SK-N-SH (cell line): ENCODE results near the gene PDIA5. TPM values are rescaled to one million over a fixed set of nuclear protein-coding genes. Genes with fewer than 3 reads are reported as not detected.

Source experiments
- CTCF ChIA-PET: fragments of 300-600, 350-600 bp; formaldehyde crosslinking; extraction: SDS; loops from one replicate; lab custom pipeline; 2021; lab: Yijun Ruan, JAX
- POLR2A ChIA-PET: fragments of 350-600 bp; sonication (Branson Sonifier 250); formaldehyde crosslinking; extraction: SDS; loops from one replicate; lab custom pipeline; 2020; ENCODE audit warnings: antibody characterized with exemption, inconsistent platforms; lab: Yijun Ruan, JAX
- DNase-seq: peaks from one replicate; pipeline ENCODE4 v3.0.0; 2012
- H2AFZ ChIP-seq: fragments of 200-600 bp; sonication (generic); 2 replicates; pipeline ENCODE4 v1.8.1; 2016; ENCODE audit warnings: antibody characterized with exemption, mild to moderate bottlenecking, low read depth
- H3F3A ChIP-seq: fragments of 200-600 bp; sonication (generic); replicated peaks from 2 replicates; pipeline ENCODE3; 2016; ENCODE audit warnings: antibody characterized with exemption, mild to moderate bottlenecking; ENCODE audit not compliant: insufficient read depth
- H3K27ac ChIP-seq, 2 experiments: fragments of 200-500 bp in 1 of 2; fragments of 200-600 bp in 1 of 2; sonication (Bioruptor generic) in 1 of 2; sonication (generic), shearing (Covaris generic) in 1 of 2; 2 replicates each; pipeline versions ENCODE4 v1.5.1 to v1.6.1; 2014 to 2016; ENCODE audit warnings: low read depth in 2 of 2, inconsistent platforms in 1 of 2, low read length in 1 of 2, mild to moderate bottlenecking in 1 of 2, mixed read lengths in 1 of 2
- H3K27me3 ChIP-seq: fragments of 200-600 bp; sonication (generic), shearing (Covaris generic); 2 replicates; pipeline ENCODE4 v1.6.1; 2016; ENCODE audit warnings: mixed run types; ENCODE audit not compliant: insufficient read depth
- H3K36me3 ChIP-seq, 2 experiments: fragments of 200-500 bp in 1 of 2; fragments of 200-600 bp in 1 of 2; sonication (Bioruptor generic) in 1 of 2; sonication (generic) in 1 of 2; replicated peaks in 1 of 2; 2 replicates each; pipeline versions ENCODE3 to v1.5.1; 2014 to 2016; ENCODE audit warnings: low read length in 1 of 2, mild to moderate bottlenecking in 1 of 2; ENCODE audit not compliant: insufficient read depth in 2 of 2, control insufficient read depth in 1 of 2
- H3K4me1 ChIP-seq, 2 experiments: fragments of 200-500 bp in 1 of 2; fragments of 200-600 bp in 1 of 2; sonication (Bioruptor generic) in 1 of 2; sonication (generic), shearing (Covaris generic) in 1 of 2; 2 replicates each; pipeline versions ENCODE4 v1.5.1 to v1.6.1; 2014 to 2016; ENCODE audit warnings: low read depth in 1 of 2, low read length in 1 of 2, mixed run types in 1 of 2; ENCODE audit not compliant: insufficient read depth in 2 of 2, control insufficient read depth in 1 of 2
- H3K4me2 ChIP-seq: fragments of 200-600 bp; sonication (generic), shearing (Covaris generic); 2 replicates; pipeline ENCODE4 v1.6.1; 2017; ENCODE audit warnings: mixed run types
- H3K4me3 ChIP-seq, 2 experiments: fragments of 200-500 bp in 1 of 2; fragments of 200-600 bp in 1 of 2; sonication (Bioruptor generic) in 1 of 2; sonication (generic), shearing (Covaris generic) in 1 of 2; 2 replicates each; pipeline versions ENCODE4 v1.5.1 to v1.8.1; 2014 to 2016; ENCODE audit warnings: low read depth in 2 of 2, inconsistent platforms in 1 of 2, low read length in 1 of 2, mild to moderate bottlenecking in 1 of 2, mixed read lengths in 1 of 2, moderate library complexity in 1 of 2
- H3K79me2 ChIP-seq: fragments of 200-600 bp; sonication (generic); 2 replicates; pipeline ENCODE4 v1.8.1; 2017; ENCODE audit warnings: mild to moderate bottlenecking; ENCODE audit not compliant: insufficient read depth
- H3K9ac ChIP-seq: fragments of 200-600 bp; sonication (generic); 2 replicates; pipeline ENCODE4 v1.6.1; 2017; ENCODE audit warnings: mixed run types
- H3K9me2 ChIP-seq: fragments of 200-600 bp; sonication (generic); 2 replicates; pipeline ENCODE4 v1.6.1; 2017; ENCODE audit warnings: mixed run types
- H3K9me3 ChIP-seq: fragments of 200-600 bp; sonication (generic); 2 replicates; pipeline ENCODE4 v1.6.1; 2017; ENCODE audit warnings: mixed run types, mild to moderate bottlenecking, moderate library complexity
- H4K20me1 ChIP-seq: fragments of 200-600 bp; sonication (generic); 2 replicates; pipeline ENCODE4 v1.6.1; 2017; ENCODE audit warnings: mild to moderate bottlenecking, mixed run types; ENCODE audit not compliant: insufficient read depth
- CTCF ChIP-seq: fragments of 200-600 bp; sonication (generic); IDR thresholded peaks from 2 replicates; pipeline ENCODE4 v1.6.1; 2017; ENCODE audit warnings: antibody characterized with exemption, mild to moderate bottlenecking, moderate library complexity
- ELF1 ChIP-seq: IDR thresholded peaks from 2 replicates; pipeline ENCODE4 v1.4.0; 2012
- FOXM1 ChIP-seq: IDR thresholded peaks from 2 replicates; pipeline ENCODE4 v1.4.0; 2012; ENCODE audit warnings: low read depth, mild to moderate bottlenecking
- GABPA ChIP-seq: IDR thresholded peaks from 2 replicates; pipeline ENCODE4 v1.4.0; 2012; ENCODE audit warnings: low read depth, mild to moderate bottlenecking
- NFIC ChIP-seq: IDR thresholded peaks from 2 replicates; pipeline ENCODE4 v1.4.0; 2012; ENCODE audit warnings: borderline replicate concordance
- RCOR1 ChIP-seq: fragments of 150-350 bp; IDR thresholded peaks from 2 replicates; pipeline ENCODE4 v1.6.1; 2017; ENCODE audit warnings: antibody characterized with exemption, low read length
- REST ChIP-seq: IDR thresholded peaks from 2 replicates; pipeline ENCODE4 v1.6.1; 2012; ENCODE audit warnings: mild to moderate bottlenecking, low read depth, low read length, moderate library complexity
- RXRA ChIP-seq: IDR thresholded peaks from 2 replicates; pipeline ENCODE4 v1.4.0; 2012; ENCODE audit warnings: low read depth, mild to moderate bottlenecking, borderline replicate concordance
- TEAD4 ChIP-seq: IDR thresholded peaks from 2 replicates; pipeline ENCODE4 v1.4.0; 2012; ENCODE audit warnings: mild to moderate bottlenecking, borderline replicate concordance; ENCODE audit not compliant: insufficient read depth
- USF1 ChIP-seq: IDR thresholded peaks from 2 replicates; pipeline ENCODE4 v1.4.0; 2012; ENCODE audit warnings: low read depth, borderline replicate concordance
- YY1 ChIP-seq: IDR thresholded peaks from 2 replicates; pipeline ENCODE4 v1.4.0; 2012; ENCODE audit warnings: low read depth, mild to moderate bottlenecking
- ZBTB33 ChIP-seq: IDR thresholded peaks from 2 replicates; pipeline ENCODE4 v1.4.0; 2012; ENCODE audit warnings: low read depth, borderline replicate concordance
- WGBS: methylation state at CpG from one replicate; pipeline ENCODE4 v1.1.6; 2017; ENCODE audit warnings: low lambda C conversion rate; 5-methylcytosine and 5-hydroxymethylcytosine counted together
- polyA plus RNA-seq, 3 experiments: library from polyadenylated mRNA; depleted of rRNA; stranded (reverse); fragments of >200 nt; gene quantifications; 2 replicates each; pipeline ENCODE4 v1.2.3, GENCODE V29; 2012
- TF ChIP-seq, protein P1 (sequence below): fragments of 150-350 bp; IDR thresholded peaks from 2 replicates; pipeline ENCODE4 v1.6.1; 2017; ENCODE audit warnings: antibody characterized with exemption, low read length, low read depth, borderline replicate concordance

PDIA5 gene
- polyA plus RNA-seq, 1 of the 3 experiments (the other 2 are of a cell fraction): 28.6 TPM

- CTCF ChIA-PET: no interaction called here
- Histone ChIP-seq H3K27me3 (peaks cover 12% of the 10 kb centered on the region; the same call in 1 of the 2 replicates), H3F3A (no peaks in the 10 kb centered on the region)
Measured at GRCh38 chr3:123034120-123034519, 32.7 kb upstream of the PDIA5 start.

More at GRCh38 chr3:123034120-123034519, 32.7 kb upstream of the PDIA5 start:
- POLR2A ChIA-PET: no interaction called here
- TF ChIP-seq, protein P1, sequence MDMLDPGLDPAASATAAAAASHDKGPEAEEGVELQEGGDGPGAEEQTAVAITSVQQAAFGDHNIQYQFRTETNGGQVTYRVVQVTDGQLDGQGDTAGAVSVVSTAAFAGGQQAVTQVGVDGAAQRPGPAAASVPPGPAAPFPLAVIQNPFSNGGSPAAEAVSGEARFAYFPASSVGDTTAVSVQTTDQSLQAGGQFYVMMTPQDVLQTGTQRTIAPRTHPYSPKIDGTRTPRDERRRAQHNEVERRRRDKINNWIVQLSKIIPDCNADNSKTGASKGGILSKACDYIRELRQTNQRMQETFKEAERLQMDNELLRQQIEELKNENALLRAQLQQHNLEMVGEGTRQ: no peak
- no peak for TF ChIP-seq RCOR1
- no peak for TF ChIP-seq YY1
- no peak for TF ChIP-seq GABPA
- TF ChIP-seq NFIC: no peak
- TF ChIP-seq REST: no peak
- TF ChIP-seq CTCF: no peak
- no peak for TF ChIP-seq FOXM1
- no peak for TF ChIP-seq RXRA
- no peak for TF ChIP-seq ELF1
- no peak for TF ChIP-seq USF1
- TF ChIP-seq TEAD4: no peak
- TF ChIP-seq ZBTB33: no peak
- no peak overlapping the region for H3K4me2 ChIP-seq
- peaks cover 0 to 6% of the 10 kb centered on the region in 2 experiments; a peak in 1 of 4 replicates for H3K4me1 ChIP-seq
- H2AFZ ChIP-seq: no peak overlapping the region
- H3K9me2 ChIP-seq: no peaks in the 10 kb centered on the region
- WGBS: 74% methylated on average over 5 of the region's 5 CpGs
- no peaks in the 10 kb centered on the region for H3K36me3 ChIP-seq
- no peaks in the 10 kb centered on the region for H3K79me2 ChIP-seq
- H3K4me3 ChIP-seq: no peak overlapping the region
- no peaks in the 10 kb centered on the region for H3K9me3 ChIP-seq
- no peak for DNase-seq
- no peaks in the 10 kb centered on the region for H4K20me1 ChIP-seq
- no peak overlapping the region for H3K27ac ChIP-seq
- H3K9ac ChIP-seq: no peak overlapping the region
